PFSK-1 (cell line): ENCODE data around the gene COX4I1.

Source experiments
- POLR2AphosphoS5 ChIP-seq: IDR thresholded peaks from 2 replicates; pipeline ENCODE4 v1.6.1; 2012; ENCODE audit warnings: low read depth, mild to moderate bottlenecking, control low read depth, low read length, moderate library complexity
- REST ChIP-seq, 2 experiments: IDR thresholded peaks; 2 replicates each; pipeline versions ENCODE4 v1.6.1 to v1.8.0; 2011 to 2012; ENCODE audit warnings: low read depth in 2 of 2, low read length in 2 of 2, control low read depth in 1 of 2, inconsistent platforms in 1 of 2, mild to moderate bottlenecking in 1 of 2, moderate library complexity in 1 of 2; ENCODE audit not compliant: insufficient read depth in 1 of 2
- SIN3A ChIP-seq: IDR thresholded peaks from 2 replicates; pipeline ENCODE4 v1.6.1; 2012; ENCODE audit warnings: mild to moderate bottlenecking, low read length, moderate library complexity, borderline replicate concordance; ENCODE audit not compliant: insufficient read depth

- TF ChIP-seq SIN3A: no peak
- no peak for TF ChIP-seq POLR2AphosphoS5
- no peak for TF ChIP-seq REST (IDR thresholded peaks at IDR 0.05; ENCODE audit: insufficient read depth in 1 of 2, low read depth in 2 of 2, low read length in 2 of 2)
Measured at GRCh38 chr16:85765767-85766166, 33.7 kb upstream of the COX4I1 start.
